SHP77 treated with DMSO at 0.1 percent for 48 hours (cell line): ENCODE results near the gene TRIM62.

Experiments
- DNase-seq: peaks from one replicate; lab custom pipeline; 2025; lab: John Stamatoyannopoulos, UW

Gene TRIM62

DNA sequence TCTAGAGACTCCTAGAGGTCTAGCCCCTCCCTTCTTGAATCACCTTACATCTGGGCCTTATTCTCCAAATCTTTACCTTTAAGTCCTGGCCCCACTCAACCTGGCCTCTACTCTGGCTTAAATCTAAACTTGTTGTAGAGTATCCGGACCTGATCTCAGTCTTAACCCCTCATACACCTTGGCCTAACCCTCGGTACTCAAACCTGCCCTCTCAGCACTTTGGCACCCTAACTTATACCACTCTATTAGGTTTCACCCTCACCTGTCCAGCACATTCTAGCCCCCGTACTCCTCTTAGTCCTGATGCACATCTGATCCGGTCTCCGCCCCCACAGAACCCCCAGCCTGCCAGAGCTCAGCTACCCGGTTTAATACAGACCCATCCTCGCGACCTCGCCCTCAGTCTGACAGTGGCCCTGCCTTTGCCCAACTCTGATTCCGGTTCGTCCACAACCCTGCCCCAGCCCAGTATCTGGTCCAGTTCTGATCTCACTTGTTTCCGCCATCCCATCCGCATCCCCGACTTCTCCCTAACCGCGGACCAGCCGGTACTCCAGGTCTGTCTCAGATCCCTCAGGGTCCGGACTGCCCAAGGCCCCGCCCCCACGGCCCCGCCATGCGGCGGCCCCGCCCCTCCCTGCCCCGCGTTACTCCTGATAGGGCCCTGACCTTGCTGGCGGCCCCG is 1.5 kb downstream of the TRIM62 start:
- no peak for DNase-seq

DNA sequence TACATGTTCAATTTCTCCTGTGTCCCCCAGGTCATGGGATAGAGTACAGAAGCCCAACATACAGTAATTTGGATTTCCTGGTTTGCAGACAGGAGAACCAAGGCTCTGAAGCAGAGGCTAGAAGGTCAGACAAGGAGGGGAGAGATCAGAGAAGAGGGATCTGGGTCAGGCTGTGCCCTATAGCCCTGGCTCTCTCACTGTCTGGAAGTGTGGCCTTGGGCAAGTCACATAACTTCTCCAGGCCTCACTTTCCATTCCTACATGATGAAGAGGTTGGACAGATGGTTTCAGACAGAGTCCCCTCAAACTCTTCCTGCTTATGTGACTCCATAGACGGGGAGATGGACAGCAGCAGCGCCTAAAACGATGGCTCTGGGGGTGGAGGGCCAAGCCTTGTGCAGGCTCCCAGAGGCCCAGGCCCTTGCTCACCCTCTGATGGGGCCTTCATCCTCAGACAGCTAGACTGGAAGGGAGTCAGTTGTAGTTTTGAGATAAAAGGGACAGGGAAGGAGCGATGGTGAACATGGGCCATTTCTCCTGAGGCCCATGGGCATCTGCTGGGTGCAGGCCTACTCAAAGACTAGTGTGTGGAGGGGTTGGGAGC is 2.9 kb downstream of the TRIM62 start:
- DNase-seq: no peak

DNA sequence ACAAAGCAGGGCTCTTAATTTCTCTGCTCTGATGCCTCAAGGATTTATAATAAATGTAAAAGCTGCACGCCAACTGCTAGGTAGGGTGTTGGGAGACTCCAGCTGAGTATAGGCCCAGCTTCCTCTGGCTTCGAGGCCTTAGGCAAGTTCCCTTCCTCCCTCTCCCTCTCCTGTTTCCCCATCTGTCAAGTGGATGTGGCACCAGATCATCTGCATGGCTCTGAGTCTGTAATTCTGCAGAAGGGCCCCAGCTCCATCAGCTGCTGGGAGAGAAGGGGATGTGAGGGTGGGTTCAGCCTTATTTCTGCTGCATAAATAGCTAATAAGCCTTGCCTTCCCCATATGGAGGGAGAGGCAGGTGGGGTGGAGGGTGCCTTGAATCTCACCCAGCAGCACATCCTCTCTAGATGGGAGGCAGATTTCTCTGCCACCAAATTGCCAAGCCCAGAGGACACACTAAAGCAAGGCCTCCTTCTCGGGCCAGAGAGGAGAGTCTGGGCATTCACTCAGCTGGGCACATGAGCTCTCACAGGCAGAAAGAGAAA is 3.8 kb downstream of the TRIM62 start:
- DNase-seq: no peak

DNA sequence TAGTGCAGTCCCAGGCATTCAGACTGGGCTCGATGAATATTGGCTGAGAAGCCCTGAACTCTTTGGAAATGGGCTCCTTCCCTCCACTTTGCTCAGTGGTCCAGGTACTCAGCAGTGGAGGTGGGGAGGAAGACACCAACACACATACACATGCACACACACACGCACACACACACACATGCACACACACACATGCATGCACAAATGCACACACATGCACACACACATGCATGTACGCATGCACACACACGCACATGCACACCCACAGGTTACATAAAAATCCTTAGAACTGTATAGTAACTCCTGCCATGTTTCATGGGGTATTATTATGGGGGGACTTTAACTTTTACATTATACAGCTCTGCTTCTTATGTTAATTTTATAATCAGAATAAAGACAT is 5.0 kb downstream of the TRIM62 start:
- no peak for DNase-seq

DNA sequence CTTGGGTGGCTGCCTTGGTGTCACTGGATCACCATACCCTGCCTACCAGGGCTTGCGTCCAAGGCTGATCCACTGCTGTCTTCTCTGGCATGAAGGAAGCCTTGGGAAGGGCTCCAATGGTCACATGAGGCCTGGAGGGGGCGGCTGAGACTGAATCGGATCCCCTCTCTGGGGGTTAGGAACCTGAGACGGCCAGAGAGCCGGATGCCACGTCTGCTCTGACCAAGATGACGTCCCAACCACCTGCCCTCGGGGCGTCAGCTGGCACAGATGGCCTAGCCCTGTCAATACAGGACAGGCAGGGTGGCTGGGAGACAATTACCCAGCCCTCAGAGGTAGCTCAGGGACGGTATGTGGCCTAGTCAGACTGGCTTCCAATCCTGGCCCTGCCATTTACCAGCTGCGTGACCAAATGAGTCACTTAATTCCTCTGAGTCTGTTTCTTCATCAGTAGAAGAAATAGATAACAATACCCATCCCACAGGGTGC is 5.4 kb downstream of the TRIM62 start:
- DNase-seq: peak; percentile 37

DNA sequence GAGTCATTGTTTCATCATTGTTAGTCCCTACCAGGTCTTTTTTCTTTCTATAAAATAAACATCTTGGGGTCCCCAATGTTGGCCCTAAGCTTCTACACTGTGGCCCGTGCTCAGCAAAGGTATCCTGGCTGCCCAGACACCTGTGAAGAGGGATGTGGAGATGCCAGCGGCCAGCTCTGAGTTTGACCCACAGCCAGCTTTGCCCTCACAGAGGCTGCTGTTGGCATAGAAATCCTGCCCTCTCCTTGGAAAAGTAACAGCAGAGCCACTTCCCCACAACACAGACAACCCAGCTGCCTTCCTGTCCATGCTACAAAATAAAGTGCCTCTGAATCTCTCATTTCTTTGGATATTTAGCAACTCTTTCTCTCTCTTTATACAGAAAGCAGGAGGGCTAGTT is 6.0 kb downstream of the TRIM62 start:
- DNase-seq: no peak

DNA sequence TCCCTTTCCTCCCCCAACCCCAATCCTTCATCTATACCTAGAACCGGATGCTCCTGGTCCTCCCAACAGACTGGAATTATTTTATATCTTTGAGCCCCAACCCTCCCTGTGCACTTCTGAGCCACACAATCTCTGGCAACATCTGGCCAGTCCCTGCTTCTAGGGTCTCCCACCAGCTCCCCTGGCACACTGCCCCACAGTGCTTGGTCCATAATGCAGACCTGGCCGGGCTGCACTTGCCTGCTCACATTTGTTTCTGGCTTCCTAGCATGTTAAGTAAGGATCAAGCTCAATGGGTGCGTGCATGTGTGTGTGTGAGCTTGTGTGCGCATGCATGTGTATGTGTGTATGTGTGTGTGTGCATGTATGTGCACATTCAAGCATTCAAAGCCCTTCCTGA is 8.8 kb downstream of the TRIM62 start:
- DNase-seq: no peak

DNA sequence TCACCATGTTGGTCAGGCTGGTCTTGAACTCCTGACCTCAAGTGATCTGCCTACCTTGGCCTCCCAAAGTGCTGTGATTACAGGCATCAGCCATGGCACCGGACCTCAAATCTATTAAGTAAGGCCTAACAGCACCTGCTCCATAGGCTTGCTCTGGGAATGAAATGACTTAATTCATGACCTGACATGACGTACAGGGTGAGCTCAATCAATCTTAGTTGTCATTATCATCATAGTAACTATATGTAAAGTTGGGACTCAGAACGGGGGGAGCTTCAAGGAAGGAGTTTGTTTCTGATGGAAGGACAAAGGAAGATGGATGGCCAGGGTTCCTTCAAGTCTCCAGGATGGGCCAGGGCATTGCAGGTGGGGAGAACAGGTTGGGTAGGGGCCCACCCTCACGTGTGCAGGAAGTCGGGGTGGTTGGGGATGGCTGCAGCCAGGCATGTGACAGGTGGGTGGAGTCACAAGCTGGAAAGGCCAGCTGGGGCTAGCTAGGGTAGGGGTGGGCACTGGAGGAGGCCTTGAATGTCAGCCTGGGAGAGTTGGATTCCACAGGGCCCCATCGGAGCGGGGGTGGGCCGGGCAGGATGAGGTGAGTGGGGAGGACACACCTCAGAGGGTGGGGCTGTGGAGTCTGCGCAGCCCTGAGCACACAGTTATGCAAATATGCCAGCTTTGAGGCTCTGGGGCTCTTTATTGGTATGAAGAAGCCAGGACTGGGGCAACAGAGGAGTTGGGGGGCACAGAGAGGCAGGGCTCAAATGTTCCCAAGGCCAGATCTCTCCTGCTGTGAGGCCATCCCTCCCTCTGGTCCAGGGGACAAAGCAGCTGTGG is 9.6 kb downstream of the TRIM62 start:
- DNase-seq: no peak

DNA sequence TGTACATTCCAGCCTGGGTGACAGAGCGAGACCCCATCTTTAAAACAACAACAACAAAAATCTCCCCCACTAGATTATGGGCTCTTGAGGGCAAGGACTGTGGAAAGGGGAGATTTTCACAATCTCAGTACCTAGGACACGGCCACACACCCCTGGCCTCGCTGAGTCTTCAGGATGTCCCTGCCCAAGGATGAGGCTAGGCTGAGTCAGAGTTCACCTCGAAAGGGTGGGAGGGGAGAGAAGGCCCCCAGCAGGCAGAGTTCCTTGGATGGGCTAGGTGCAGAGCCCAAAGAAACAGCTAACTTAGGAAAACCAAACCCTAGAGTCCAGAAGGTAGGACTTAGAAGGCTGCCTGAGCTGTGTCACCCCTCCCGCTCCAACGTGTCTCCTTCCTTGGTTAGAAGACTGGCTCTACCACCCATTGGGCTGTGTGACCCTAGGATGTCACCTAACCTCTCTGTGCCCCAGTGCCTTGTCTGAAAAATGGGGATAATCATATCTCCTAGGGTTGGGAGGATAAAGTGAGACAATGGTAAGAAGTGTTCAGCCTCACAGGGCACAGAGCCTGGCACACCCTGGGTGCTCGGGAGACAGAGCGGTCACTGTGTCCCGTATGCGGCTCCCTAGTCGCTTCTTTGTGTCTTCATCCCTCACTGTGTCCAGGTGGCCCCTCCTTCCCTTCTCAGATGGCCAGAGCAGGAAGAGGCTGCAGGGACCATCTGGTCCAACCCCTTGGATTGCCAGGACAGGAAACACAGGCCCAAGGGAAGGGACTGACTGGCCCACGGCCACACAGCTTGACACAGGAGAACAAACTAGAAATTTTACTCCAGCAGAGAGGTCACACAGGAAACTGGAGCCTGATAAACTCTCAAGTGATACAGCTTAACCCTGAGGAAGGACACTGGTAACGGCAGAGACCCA is 11.2 kb downstream of the TRIM62 start:
- no peak for DNase-seq

DNA sequence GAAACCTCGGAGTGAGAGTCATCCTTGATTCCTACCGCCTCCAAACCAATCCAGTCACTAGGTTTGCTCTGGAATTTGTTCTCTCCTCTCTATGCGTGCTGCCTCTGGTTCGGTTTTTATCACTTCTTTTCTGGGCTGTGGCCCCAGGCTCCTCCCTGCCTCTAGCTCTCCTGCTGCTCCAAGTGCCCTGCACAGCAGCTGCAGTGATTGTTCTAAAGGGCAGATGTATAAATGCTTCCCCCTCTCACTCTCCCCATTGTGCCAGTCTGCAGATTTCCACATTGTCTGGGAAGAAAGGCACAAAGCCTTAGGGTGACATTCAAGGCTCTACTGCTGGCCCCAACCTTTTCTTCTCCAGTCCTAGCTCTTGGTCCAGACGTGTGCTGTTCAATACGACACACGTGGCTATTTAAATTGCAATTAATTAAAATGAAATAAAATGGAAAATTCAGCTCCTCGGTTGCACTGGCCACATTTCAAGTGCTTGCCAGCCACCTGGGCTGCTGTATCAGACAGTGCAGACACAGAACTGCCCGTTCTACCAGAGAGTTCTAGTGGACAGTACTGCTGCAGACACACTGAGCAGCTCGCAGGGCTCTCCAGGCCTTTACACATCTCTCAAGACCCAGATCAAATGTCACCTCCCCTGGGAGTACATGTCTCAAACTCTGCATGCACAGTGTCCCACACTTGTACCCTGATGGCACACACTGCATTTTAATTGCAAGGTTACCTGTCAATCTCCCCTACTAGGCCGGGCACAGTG is 12.4 kb downstream of the TRIM62 start:
- no peak for DNase-seq

DNA sequence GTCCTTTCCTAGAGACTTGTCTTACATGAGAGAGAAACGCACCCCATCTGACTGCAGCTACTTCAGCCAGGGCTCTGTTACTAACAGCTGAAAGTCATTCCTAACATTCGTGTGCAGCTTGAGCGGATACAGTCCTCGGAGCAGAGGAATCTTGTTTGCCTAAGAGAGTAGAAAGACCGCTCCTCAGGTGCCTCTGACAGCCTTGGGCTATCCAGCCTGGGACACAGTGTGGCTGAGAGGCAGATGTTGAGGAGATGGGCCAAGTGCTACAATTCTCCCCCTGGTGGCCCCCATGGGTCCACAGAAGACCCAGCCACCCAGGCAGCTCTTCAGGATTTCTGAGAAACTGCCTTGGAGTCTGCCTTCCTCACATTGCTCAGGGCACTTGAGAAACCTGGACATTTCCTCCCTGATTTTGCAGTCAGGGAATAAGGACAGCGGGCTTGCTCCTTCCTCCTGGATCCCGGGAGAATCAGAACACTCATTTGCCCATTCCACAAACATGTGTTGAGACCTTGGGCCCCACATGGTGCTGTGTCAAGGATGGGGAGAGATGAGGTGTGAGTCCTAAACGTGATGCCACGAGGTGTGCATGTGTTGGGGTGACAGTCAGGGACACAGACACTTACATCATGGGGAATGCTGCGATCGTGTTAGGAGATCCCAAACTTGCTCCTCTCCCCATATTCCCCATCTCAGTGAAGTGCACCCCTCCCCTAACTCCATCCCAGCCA is 13.1 kb downstream of the TRIM62 start:
- DNase-seq: no peak

DNA sequence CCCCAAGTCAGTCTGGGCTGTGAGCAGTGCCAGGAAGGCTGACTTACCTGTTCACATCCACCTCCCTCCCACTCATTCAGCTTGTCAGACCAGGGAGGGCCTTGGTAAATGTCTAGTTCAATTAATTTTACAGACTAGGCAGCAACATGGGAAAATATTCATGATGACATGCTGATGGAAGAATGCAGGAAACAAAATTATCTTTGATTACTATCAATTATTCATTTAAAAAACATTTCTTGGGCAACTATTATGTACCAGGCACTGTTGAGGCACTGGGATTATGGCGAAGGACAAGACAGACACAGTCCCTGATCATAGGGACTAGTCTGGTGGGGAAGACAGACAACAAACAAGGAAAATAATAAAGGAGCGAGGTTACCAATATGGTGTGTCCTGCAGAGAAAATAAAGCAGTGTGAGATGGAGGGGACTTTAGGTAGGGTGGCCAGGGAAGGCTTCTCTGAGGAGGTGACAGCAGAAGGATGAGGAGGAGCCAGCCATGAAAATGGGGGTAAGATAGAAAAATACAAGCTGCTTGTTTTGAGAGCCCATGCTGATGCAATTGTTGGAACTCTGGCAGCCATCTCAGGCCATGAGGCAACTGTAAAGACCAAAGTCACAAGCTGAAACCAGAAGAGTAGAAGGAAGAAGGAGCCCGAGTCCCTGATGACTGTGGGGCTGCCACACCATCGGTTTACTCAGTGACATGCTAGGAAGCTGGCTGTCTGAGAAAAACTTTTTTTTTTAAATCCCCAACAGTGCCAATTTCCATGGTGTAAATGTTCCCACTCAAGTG is 14.0 kb downstream of the TRIM62 start:
- no peak for DNase-seq

DNA sequence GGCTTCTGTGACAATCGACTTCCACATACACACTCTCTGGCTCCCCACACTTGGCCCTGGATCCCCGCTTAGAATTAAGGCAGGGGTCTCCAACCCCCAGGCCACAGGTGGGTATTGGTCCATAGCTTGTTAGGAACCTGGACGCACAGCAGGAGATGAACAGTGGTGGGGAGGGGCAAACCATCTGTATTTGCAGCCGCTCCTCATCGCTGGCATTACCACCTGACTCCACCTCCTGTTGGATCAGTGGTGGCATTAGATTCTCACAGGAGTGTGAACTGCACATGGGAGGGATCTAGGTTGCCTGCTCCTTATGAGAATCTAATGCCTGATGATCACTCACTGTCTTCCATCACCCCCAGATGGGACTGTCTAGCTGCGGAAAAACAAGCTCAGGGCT is 16.0 kb downstream of the TRIM62 start:
- no peak for DNase-seq

DNA sequence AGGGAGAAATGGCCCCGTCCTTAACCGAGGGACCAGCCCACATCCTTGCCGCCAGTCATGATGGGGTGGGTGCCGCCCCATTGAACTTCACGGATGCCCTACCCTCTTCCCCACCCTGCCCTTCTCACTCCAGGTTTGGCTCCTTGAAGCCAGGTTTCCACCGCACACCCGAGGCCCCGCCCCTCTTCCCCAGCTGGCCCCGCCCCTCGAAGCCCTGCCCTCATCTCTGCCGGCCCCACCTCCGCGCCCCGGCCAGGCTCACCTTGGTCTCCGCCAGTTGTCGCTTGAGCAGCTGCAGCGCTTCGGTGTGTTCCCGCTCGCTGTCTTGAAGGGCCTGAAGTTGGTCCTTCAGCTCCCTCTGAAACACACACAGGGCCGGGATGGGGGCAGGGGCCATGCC is 16.6 kb downstream of the TRIM62 start:
- DNase-seq: no peak

DNA sequence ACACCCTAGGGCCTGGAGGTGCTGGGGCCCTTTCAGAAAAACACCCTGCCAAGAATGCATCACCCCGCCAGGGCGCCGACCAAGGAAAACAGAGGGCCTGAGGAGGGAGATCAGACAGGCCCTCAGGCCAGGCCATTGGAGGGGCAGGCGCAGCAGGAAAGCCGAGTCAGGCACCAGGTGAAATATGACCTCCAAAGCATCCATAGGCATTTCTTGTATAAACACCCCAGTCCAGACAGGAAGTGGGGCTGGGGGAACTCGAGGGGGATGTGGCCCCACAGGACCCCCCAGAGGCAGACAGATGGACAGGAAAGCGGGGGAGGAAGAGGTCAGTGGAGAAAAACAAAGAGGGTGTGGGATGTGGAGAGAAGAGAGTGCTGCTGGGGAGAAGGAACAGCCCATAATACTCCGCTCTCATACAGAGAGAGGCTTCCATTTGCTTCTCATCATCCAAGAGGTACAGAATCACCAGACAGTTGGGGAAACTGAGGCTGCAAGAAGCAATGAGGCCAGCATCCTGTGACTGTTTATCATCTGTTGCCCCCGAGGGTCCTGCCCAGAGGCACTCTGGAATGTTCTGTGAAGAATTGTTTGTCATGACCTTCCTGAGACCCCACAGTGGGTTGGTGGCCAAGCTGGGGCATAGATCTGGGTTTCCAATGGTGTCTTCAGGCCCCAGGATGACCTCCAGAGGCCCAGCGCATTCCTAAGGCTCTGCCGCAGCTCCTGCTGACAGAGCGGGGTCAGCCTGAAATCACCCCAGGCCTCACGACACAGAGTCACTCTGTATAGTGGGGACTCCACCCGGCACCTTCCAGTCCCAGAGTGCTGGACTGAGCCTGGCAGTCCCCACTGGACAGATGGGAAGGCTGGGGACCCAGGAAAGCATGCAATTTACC is 18.0 kb downstream of the TRIM62 start:
- no peak for DNase-seq

DNA sequence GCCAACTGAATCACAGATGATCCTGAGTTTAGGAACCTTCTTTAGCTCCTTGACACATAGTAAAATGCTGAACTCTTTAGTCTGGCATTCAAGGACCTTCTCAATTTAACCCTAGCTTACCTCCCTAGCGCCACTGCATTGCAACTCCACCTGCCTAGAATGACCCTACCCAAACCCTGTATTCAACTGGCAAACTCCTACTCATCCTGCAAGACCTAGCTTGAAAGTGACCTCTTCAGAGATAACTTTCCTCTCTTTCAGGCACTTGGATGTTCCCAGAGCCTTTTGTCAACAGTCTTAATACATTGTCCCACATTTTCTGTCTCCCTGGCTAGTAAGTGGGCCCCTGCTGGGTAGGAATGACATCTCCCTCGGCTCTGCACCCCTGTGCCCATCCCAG is 19.7 kb downstream of the TRIM62 start:
- DNase-seq: no peak

DNA sequence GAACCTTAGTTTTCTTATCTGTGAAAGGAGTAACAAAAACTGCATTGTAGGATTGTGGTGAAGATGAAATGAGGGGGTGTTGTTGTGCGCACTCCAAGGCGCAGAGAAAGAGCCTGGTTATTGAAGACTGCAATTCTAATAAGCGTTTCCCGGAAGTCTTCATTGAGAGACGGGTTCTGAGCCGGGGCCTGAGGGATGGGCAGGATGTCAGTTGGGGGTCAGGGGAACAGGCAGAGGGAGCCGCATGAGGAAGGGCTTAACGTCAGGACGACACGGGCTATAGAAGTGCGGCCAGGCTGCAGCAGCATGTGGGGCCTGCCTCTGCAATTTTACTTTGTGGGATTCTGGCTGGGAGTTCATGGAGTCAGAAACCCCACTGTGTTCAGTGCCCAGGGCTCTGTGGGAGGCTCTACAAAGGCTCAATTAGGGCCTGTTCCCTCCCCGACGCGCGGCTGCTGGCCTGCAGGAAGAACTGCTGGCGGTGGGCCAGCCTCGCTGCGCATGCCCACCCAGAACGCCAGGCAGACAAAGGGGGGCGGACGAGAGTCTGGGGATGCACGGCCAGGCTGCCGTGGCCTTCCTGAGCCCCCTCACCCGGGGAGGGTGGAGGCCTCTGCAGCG is 20.7 kb downstream of the TRIM62 start:
- no peak for DNase-seq

DNA sequence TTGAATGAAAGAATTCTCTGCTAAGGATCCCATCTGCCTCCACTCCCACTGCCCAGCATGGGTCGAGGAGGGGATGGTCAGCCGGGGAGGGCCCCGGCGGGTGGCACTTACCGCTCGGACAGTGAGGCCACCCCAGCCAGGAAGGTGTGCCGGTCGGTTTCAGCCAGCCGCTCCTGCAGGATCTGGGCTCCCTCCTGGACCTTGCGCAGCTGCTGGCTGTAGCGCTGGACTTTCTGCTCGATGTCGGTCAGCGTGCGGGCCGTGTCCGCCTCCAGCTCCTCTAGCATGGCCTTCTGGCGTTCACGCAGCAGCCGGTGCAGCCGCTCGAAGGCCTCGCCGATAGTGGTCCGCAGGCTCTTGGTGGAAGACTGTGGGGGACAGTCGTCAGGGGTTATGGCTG is 22.3 kb downstream of the TRIM62 start:
- DNase-seq: no peak
